Cerebellar nuclear complex (tissue), 1 donor: ENCODE data around the gene SUB1.
A peak's percentile ranks its signal among the peaks of the same experiment; 100 is the strongest.
"Not testable (repeated sequence)": the region's sequence is repeated elsewhere in the genome, so short reads cannot be mapped to it uniquely, and the experiment has no call there.

Experiments
- DNase-seq, 2 experiments: peaks; one replicate each; lab custom pipeline; 2025; lab: John Stamatoyannopoulos, UW

SUB1 gene

DNA sequence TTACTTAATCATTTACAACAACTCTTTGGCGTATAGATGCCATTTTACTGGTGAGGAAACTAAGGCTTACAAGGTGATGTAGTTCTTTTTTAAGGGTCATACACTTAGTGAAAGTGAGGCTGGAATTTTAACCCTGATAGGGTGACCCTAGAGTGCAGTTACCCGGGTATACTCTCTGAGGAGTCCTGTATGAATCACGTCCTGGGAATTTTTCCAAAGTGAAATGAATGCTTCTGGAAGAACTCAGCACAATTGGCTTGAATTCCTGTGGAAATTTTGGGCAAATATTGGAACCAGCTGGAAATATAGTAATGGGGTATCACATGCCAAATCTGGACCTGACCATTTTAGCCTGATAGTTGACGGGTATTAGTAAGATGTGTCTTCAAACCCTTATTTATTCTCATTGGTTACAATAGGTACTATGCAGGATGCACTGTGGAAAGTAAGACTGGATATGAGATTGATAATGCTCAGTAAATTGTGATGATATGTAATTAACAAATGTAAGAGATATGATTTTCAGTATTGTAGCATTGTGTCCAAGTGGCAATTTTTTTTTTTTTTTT lies 14.8 kb downstream of the SUB1 start:
- no peak for DNase-seq

- no peak for DNase-seq
Measured at GRCh38 chr5:32601623-32602295, 16.4 kb downstream of the SUB1 start.

- no peak for DNase-seq
Measured at GRCh38 chr5:32602906-32603305, 17.5 kb downstream of the SUB1 start.

DNA sequence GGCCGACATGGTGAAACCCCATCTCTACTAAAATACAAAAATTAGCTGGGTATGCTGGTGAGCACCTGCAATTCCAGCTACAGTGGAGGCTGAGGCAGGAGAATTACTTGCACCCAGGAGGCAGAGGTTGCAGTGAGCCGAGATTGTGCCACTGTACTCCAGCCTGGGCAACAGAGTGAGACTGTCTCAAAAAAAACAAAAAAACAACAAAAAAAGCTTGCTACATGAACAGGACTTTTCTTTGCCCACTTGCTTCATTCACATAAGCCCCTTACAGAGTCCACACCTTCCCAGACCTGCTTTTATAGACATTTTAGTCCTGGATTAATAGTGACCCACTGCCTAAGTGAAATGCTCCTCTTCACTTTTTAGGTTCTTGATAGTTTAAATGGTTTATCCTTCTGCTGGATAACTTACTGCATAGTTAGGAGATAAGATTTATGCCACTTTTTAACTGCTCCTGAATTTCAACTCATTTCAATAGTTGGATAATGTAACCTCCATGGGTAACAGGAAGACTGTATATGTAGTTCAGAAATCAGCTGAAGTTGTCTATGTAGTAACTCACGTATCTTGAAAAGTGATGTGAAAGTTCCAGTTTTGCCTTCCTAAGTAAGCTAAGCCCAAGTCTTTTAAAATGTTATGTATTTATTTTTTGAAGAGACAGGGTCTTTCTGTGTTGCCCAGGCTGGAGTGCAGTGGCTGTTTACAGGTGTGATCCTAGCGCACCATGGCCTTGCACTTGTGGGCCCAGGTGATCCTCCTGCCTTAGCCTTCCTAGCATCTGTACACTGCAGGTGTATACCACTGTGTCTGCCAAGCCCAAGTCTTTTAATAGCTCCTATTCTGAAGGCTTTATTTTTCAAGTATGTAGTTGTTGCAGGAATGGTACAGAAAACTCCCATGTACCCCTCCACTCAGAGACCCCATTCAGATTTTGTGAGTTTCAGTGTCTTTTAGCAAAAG lies 19.7 kb downstream of the SUB1 start:
- DNase-seq = no peak

DNA sequence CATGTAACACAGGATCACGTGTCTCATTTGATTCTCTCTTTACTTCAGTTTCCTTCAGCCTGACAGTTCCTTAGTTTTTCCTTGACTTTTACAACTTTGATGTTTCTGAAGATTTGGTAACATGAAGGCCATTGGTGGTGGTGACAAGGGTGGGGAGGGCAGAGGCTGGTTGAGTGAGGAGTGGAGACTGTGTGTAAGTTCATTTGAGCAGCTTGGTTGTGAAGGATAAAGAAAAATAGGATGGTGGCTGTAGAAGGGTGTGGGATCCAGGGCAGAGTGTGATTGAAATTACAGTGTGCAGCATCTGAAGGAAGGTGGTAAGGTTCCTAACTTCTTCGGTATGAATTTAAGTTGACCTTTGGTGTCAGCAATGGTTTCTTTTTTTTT lies 20.4 kb downstream of the SUB1 start:
- no peak for DNase-seq

DNA sequence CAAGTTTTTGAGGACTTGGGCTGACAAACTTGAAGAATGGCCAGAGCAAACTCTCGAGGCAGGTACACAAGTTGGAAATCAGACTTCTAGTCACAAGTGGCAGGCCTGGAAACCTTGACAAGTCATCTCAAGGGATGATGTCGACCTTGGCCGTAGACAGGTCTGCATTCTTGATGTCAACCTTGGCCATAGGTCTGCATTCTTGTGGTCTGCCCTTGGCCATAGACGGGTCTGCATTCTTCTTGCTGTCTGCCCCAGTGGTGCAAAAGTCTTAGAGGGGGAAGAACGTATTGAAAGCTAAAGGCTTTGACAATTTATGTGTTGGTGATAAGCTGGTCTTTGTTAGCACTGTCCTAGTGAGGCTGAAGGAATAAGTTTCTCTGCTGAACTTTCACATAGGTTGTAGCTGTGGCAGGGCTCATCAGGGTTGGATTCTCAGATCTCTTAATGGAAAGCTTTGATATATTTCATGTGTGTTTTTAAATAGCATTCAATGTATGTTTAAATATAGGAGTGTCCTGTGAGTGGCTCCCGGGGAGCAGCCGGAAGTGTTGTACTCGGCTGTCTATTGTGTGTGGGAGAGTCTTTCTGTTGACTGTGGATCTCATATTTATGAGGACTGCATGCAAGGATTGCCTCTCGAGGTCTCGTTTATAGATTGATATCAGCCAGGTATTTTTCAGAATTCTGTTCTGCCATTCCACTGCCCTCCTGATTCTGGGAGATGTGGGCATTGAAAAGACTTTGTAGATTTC lies 27.0 kb downstream of the SUB1 start:
- DNase-seq = no peak

GRCh38 chr5:32613050-32613672 lies 27.8 kb downstream of the SUB1 start:
- DNase-seq = peak in 1 of 2 experiments; percentile 32

DNA sequence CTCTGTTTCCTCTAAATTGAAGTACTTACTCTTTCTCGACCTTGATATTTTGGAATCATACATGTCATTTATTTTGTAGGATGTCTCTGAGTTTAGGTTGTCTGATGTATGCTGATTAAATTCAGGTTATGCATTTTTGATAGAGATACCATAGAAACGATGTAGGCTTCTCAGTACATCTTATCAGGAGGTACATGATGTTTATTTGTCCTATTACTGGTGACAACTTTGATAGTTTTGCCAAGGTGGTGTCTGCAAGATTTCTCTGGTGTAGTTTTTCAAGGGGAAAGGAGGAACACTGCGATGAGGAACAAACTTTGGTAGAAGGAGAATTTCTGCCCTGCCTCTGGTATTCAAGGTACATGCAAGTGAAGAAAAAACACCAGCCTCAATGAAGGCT lies 29.9 kb downstream of the SUB1 start:
- no peak for DNase-seq

GRCh38 chr5:32618962-32619361 lies 33.6 kb downstream of the SUB1 start:
- no peak for DNase-seq

DNA sequence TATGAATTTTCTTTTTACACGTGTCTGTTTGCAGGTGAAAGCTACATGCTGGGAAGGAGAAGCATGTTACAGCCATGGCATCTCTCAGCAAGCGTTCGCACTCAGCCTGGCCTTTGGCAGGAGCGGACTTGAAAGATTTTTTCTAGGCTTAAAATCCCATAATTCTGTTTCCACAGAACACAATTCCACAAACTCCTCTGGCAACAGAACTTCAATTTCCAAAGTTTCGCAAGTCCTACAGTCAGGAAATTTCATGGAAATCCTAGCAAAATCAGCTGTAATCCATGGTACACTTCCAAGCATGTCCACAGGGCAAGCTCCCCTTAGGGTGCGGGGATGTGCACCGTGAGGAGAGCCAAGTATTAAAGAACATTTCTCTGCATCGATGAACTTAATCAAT lies 35.9 kb downstream of the SUB1 start:
- no peak for DNase-seq

DNA sequence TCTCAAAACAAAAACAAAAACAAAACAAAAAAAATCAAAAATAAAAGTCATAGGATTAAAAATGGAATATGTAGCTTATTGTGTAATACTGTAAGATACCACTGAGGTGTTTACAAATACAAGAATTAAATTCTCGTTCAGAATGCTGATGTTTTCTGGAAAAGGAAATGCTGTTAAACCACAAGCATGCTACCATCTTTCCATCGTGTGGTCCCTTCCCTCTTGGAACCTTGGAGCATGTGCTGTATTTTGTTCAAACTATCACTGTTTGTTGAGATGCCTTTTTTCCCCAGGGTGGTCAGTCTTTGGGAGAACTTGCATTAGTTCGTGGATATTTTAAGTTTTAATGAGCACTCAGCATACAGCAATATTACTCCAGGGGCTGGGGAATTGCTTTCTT lies 39.7 kb downstream of the SUB1 start:
- DNase-seq = no peak

DNA sequence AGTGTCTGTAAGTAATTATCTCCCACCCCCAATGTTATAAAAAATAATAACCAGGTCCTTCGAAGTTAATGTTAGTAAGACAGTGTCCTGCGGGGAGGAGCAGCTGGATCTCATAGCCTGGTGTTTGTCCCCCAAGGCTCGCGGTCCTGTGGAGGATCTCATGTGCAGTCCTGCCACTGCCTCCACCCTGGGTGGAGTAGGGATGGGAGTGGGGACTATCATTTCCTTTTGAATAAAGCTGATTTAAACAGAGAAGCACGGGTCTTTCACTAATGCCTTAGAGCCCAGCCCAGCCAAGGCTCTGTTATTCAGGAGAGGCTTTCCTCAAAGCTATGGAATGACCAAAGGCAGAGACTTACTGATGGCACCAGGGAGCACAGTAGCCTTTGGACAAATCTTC lies 40.2 kb downstream of the SUB1 start:
- no peak for DNase-seq

- DNase-seq = no peak
Measured at GRCh38 chr5:32627219-32627870, 42.0 kb downstream of the SUB1 start.

DNA sequence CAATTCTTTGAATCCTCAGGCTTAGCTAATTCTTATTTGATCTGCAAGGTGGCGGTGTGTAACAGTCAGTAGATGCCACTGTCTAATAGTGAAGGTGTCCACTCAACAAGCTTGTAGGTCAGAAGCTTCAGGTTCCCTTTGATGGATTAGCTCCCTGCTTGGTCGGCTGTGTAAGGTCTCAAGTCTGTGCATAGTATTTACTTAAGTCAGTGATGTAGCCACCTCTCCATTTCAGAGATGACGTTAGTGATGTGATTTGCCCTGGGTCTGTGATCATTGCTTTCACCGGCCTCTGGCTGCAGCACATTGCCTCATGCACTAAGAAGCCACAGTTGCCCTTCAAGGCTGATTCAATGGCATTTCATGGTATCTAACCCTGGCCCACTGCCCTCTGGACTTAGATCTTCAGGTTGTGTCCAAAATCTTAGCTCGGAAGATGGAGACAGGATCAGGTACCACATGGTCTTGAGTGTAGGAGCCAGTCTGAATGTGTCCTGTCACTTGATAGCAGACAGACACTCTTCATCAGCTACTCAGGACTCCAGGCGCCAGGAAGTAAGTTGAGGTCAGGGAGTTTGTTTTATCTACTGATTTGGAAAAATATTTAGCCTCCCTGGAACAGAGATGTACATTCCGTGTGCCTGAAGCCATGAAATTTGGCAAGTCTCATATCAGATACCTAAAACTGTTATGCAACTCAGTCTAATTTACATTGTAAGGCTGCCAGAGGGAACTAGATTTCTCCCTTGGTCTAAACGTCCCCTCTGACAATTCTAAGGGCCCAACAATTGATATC lies 42.9 kb downstream of the SUB1 start:
- DNase-seq = no peak

DNA sequence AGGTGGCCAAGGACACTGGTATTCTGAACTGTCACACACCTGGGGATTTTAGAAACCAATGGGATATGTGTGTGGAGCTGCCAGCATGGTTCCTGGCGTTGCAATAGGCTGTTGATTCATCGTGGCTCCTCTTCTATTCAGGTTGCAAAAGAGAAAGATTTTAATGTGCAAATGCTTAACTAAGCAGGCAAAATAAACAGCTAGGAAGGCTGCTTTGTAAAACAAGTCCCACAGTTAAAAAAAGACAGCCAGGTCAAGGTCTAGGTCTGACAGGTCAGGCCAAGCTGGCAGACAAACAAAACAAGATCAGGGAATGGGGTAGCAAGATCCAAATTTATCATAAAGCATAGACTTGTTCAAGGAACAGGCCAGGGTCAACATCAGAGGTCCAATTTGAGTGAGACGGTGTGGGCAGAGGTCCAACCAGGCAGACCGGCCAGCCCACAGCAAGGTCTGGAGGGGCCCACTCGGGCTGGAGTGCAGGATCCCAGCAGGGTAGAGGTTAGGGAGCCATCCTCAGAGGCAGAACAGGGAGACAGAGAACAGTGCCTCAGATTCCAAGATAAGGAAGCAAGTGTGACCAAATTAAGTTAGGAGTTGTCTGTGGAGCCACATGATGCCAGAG lies 45.6 kb downstream of the SUB1 start:
- no peak for DNase-seq

GRCh38 chr5:32633017-32633416 lies 47.7 kb downstream of the SUB1 start:
- not testable (repeated sequence) for DNase-seq

DNA sequence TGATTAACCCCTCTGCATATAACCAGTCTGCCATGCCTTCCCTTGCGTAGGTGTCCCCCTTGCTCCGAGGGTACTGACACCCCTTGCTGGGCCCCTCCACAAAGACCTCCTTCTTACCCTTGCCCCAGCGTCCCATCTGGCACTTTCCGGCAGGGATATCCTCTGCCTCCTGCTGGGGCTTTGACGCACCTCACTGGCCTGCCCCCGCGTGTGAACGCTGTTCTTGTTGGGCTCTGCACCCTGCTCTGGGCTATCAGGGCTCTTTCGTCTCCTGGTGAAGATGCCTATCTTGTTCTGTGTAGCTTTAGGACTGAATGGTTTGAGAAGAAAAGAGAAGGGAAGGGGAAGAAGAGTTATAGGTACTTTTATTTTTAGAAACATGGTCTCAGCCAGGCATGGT lies 53.0 kb downstream of the SUB1 start:
- no peak for DNase-seq

DNA sequence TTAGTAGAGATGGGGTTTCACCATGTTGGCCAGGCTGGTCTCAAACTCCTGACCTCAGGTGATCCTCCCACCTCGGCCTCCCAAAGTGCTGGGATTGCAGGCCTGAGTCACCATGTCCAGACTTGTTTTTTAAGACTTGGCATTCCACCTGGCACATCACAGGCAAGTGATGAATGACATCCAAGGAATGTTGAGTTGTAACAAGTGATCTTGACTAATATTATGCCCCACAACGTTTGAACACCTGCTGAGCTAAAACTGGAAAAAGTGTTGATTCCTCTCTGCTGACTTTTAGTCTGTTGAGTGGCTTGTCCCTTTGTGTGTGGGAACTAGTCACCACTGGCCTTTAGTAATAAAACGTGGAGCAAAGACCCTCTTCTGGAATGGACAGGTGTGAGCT lies 54.6 kb downstream of the SUB1 start:
- no peak for DNase-seq

DNA sequence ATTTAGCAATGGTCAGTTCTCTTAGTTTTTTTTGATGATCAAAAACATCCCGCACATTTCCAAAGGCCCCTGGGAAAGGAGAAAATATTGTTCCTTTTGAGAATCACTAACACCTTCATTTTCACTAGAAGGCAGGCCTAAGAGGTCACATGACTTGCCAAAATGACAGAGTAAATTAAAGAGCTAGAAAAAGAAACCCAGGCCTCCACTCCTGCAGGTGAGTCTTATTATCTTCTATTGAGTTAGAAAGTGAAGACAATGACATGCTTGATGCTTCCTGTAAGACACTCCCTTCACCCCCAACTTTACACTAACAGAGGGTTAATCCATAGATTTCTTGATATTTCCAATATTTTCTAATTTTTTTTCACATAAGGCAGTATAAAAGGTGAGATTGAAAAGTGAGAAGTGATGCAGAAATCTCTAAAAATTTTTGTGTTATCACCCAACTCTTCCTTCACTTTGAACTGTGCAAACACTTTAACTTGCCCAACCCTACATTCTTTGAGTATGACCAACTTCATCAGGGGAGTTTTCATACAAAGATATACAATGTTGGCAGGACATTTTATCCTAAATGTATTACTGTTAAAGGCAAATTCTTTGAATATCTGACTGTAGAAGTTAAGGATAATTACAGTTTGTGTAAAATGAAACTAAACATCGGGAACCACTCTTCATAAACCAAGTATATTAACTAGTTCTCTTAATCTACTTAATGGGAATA lies 57.1 kb downstream of the SUB1 start:
- DNase-seq = no peak
